Activated naive CD4-positive, alpha-beta T cell treated with anti-CD3 and anti-CD28 coated beads for 36 hours (primary cell): Measurements from ENCODE around the gene CAMTA1. TPM values are rescaled to one million over a fixed set of nuclear protein-coding genes. Genes with fewer than 3 reads are reported as not detected.

Experiments used
- CTCF ChIA-PET: fragments of 350-600 bp; sonication (Branson Sonifier 250); formaldehyde crosslinking; loops from one replicate; lab custom pipeline; 2021; ENCODE audit warnings: antibody characterized with exemption; lab: Charles Lee
- DNase-seq: peaks from one replicate; pipeline ENCODE4 v3.0.0-alpha.2; 2020
- H3K27ac Mint-ChIP-seq: one replicate; pipeline ENCODE4 v1.8.0; 2021; ENCODE audit warnings: mild to moderate bottlenecking, mixed read lengths
- H3K27me3 Mint-ChIP-seq: one replicate; pipeline ENCODE4 v1.8.0; 2021; ENCODE audit warnings: low read depth, mixed read lengths
- H3K36me3 Mint-ChIP-seq: one replicate; pipeline ENCODE4 v1.8.0; 2021; ENCODE audit warnings: low read depth, mixed read lengths
- H3K4me1 Mint-ChIP-seq: one replicate; pipeline ENCODE4 v1.8.0; 2021; ENCODE audit warnings: low read depth, mixed read lengths
- H3K4me3 Mint-ChIP-seq: one replicate; pipeline ENCODE4 v1.8.0; 2021; ENCODE audit warnings: mild to moderate bottlenecking, moderate library complexity, mixed read lengths
- H3K9me3 Mint-ChIP-seq: one replicate; pipeline ENCODE4 v1.8.0; 2021; ENCODE audit warnings: mixed read lengths
- intact Hi-C: fragments of 100-400 bp; cut with micrococcal nuclease; formaldehyde crosslinking; loops from one replicate; pipeline ENCODE4 v1.15.1; 2023
- total RNA-seq, 2 experiments: library from RNA; stranded (reverse); gene quantifications; one replicate each; pipeline ENCODE4 v1.2.3, GENCODE V29; 2021

The CAMTA1 gene
- total RNA-seq, 2 experiments from 2014 or later: 61.5 to 70.9 TPM

DNA sequence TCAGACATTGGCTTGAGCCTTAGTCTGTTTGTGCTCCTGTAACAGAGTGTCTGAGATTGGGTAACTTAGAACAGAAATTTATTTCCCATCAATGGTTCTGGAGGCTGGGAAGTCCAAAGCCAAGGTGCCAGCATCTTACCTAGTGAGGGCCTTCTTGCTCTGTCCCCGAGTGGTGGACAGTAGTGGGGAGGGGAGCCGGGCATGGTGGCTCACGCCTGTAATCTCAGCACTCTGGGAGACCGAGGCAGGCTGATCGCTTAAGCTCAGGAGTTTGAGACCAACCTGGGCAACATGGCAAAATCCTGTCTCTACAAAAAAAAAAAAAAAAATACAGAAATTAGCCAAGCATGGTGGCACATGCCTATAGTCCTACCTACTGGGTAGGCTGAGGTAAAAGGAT lies 649.3 kb downstream of the CAMTA1 start:
- no peak for DNase-seq
- no peaks in the 10 kb centered on the region for H3K27me3 Mint-ChIP-seq
- H3K27ac Mint-ChIP-seq: no peak overlapping the region
- H3K36me3 Mint-ChIP-seq: no peaks in the 10 kb centered on the region
- intact Hi-C loops: no loop called here
- CTCF ChIA-PET: interaction anchor here (0.6 kb wide), 1 partner anchor 264 kb away, joined by 3 read pairs; no protein-coding TSS in a partner anchor
- peaks cover 4% of the 10 kb centered on the region for H3K9me3 Mint-ChIP-seq
- H3K4me1 Mint-ChIP-seq: no peaks in the 10 kb centered on the region
- no peak overlapping the region for H3K4me3 Mint-ChIP-seq

DNA sequence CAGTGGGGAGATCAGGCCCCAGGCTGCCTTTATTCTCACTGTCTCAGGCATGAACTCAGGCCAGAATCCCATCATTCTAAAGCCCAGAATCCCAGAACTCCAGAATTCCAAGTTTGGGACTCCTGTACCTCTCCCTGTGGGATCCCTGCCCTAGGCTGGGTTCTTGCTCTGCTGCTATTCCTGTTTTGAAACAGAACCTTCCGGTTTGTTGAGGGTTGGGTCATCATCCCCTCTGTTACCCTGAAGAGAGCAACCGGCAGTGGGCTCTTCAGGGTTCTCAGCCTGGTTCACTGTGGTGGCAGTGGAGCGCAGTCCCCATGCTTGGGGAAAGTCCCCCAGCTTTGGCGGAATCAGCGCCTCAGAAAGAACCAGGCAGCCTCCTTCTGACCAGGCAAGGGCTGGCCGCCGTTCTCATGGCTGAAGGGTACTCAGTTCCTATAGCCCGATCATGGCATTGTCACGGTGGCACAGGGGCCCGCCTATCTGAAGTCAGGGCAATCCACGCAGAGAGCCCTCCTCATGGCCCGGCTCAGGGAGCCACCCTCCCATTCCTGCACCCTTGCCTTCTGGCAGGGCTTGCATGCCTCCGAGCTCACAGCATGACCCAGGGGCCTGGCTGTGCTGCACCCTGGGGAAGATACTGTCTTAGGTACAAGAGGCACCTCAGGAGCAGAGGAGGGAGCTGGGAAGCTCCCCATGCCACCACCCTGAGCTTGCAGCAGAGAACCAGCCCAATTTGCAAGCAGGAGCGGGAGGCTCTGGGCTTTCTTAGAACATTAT lies 650.2 kb downstream of the CAMTA1 start:
- no peak overlapping the region for H3K27ac Mint-ChIP-seq
- DNase-seq: no peak
- CTCF ChIA-PET: interaction anchor here (0.6 kb wide), 1 partner anchor 265 kb away, joined by 3 read pairs; no protein-coding TSS in a partner anchor
- no peaks in the 10 kb centered on the region for H3K4me1 Mint-ChIP-seq
- H3K36me3 Mint-ChIP-seq: no peaks in the 10 kb centered on the region
- no peaks in the 10 kb centered on the region for H3K27me3 Mint-ChIP-seq
- intact Hi-C loops: no loop called here
- H3K9me3 Mint-ChIP-seq: peaks cover 4% of the 10 kb centered on the region
- no peak overlapping the region for H3K4me3 Mint-ChIP-seq

DNA sequence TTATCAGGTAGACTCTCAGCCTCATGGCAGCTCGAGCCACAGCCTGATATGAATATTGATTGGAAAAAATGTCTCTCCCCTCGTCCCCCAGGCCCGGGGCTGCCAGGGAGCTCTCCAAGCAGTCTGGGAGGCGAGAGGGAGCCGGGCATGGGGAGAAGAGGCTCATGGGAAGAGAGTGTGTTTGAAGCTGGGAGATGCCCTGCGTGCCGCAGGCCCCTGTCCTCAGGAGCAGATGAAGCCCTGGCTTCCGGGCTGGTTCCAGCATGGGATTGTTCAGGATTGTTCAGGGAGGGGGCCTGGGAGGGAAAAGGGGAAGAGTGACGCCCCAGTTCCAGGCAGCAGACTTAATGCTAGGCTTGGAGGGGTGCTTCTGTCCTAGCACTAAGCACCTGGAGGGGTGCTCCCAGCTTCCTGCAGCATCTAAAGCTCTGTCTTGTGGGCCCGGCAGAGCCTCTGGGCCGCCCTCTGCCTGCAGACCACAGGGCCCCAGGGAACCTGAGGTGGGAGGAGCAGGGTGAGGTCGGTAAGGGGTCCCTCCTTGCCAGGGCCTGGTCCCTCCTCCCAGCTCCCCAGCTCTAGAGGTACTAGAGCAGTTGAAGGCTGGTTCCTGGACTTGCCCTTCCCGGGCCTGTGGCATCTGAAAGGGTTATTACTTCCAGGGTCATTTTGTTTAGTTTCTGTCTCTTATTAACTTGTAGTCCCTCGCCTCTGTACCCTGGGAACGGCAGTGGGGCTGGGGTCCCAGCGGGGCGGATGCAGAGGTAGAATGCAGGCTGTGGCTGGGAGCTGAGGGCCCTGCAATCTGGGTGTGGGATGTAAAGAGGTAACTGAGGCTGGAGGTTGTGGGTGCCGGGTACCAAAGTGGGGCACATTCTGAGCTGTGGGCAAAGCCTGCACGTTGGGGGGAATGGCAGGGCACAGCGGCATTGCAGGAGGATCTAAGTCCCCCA lies 651.1 kb downstream of the CAMTA1 start:
- Mint-ChIP-seq H3K9me3 (peaks cover 4% of the 10 kb centered on the region), H3K4me3 (no peak overlapping the region), H3K4me1 (no peaks in the 10 kb centered on the region), H3K27me3 (no peaks in the 10 kb centered on the region), H3K27ac (no peak overlapping the region), H3K36me3 (no peaks in the 10 kb centered on the region)
- DNase-seq: no peak
- CTCF ChIA-PET: no interaction called here
- intact Hi-C loops: no loop called here

DNA sequence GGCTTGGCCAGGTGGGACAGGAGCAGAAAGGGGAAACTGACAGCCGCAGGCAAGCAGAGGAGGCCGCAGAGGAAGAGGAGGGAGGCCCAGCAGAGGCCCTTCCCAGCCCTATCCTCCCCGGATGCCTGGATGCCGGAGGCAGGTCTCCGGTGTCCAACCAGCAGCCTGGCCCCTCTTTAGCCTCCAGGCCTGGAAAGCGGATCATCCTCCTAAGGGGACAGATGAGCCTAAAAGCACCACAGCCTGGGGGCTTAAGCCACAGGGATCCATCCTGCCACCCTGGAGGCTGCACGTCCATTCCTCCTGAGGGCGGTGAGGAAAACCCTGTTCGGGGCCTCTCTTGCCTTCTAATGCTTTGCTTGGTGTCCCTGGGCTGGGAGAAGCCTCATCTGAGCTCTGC lies 651.8 kb downstream of the CAMTA1 start:
- no peak overlapping the region for H3K4me3 Mint-ChIP-seq
- H3K36me3 Mint-ChIP-seq: no peaks in the 10 kb centered on the region
- no peak for DNase-seq
- no peaks in the 10 kb centered on the region for H3K27me3 Mint-ChIP-seq
- H3K4me1 Mint-ChIP-seq: no peaks in the 10 kb centered on the region
- H3K9me3 Mint-ChIP-seq: peaks cover 4% of the 10 kb centered on the region
- CTCF ChIA-PET: no interaction called here
- no peak overlapping the region for H3K27ac Mint-ChIP-seq
- intact Hi-C loops: no loop called here

DNA sequence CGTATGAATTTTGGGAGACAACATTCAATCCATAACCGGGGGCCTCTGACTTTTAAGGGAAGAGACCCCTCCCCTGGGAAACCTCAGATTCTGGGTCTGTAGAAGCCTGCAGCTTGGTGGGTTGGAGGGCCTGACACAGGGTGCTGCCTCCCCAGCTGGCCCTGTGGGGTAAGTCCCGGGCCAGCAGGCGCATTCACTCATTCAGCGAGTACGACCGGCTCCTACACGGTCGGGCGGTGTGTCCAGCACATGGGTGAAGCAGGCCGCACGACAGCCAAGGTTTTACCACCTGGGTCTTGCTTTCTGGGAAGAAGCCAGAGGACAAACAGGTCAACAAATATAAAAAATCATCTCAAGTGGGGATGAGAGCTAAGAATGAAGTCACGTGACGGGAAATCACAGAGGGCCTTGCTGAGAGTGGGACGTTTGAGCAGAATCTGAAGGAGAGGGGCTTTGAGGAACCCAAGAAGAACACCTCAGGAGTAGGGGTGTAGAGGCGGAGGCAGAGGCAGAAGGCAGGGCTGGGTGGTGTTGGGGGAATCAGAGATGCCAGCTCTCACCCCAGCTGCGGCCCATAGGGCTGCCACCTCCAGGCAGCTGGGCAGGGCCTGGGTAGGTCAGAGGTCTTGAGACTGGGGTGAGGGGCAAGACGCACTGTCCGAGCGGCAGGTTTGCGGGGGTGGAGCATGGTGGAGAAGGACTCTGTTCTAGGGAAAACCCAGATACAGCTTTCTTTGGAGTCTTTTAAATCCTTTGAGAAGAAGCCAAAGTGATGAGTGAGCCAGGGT lies 652.5 kb downstream of the CAMTA1 start:
- no peaks in the 10 kb centered on the region for H3K4me1 Mint-ChIP-seq
- CTCF ChIA-PET: no interaction called here
- no peaks in the 10 kb centered on the region for H3K36me3 Mint-ChIP-seq
- intact Hi-C loops: no loop called here
- no peaks in the 10 kb centered on the region for H3K27me3 Mint-ChIP-seq
- no peak for DNase-seq
- no peak overlapping the region for H3K4me3 Mint-ChIP-seq
- peak overlapping the region; percentile 24 for H3K27ac Mint-ChIP-seq
- peaks cover 4% of the 10 kb centered on the region for H3K9me3 Mint-ChIP-seq

DNA sequence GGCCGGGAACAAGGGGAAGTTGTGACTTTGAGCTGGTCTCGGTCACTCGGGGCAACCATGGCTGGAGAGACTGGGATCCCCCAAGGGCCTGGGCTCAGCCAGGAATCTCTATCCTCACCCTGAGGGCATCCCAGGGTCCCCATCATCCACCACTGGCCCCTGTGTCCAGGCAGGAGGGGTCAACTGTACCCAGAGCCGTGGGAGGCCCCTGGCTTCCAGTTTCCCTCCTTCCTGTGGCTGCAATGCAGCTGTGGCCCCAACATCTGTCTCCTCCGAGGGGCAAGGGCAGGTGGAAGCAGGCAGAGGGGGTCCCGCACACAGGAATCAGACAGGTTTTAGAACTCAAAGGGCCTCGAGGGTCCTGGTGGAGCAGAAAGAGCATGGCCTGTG lies 653.1 kb downstream of the CAMTA1 start:
- intact Hi-C loops: no loop called here

DNA sequence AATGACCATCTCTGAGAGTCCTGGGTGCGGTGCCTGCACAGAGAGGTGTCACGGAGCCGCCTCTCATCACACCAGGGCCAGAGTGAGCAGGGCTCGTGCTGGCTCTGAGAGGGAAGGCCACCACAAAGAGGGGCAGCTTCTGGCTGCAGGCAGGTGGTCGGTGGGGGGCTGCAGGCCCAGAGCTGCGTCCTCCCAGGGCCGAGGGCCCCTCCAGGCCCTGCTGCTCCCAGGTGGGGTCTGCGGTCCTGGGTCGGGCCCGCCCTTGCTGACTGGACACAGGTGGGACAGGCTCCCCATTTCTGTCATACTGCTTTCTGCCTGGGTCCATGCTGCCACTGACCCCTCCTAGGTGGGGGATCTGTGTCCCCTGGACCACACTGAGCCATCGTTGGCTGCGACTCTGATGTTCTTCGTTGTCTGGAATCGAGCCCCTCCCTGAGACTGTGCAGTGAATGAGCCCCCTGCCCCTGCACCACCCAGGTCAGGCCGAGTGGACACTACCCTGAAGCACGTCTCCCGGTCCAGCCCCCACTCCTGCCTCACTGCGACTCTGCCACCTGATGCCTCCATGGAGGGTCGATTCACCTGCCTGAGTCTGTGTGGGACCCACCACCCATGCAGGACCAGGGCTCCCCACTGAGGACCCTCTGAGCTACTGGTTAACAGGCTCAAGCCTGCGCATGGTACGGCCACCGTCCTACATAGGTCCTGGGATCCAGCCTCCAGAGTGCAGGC lies 653.8 kb downstream of the CAMTA1 start:
- peaks cover 3% of the 10 kb centered on the region for H3K9me3 Mint-ChIP-seq
- no peaks in the 10 kb centered on the region for H3K4me1 Mint-ChIP-seq
- no peaks in the 10 kb centered on the region for H3K36me3 Mint-ChIP-seq
- no peaks in the 10 kb centered on the region for H3K27me3 Mint-ChIP-seq
- H3K4me3 Mint-ChIP-seq: no peak overlapping the region
- H3K27ac Mint-ChIP-seq: no peak overlapping the region
- DNase-seq: no peak
- CTCF ChIA-PET: no interaction called here
- intact Hi-C loops: no loop called here

More for the DNA sequence above, 653.1 kb downstream of the CAMTA1 start:
- Mint-ChIP-seq H3K36me3 (no peaks in the 10 kb centered on the region), H3K27me3 (no peaks in the 10 kb centered on the region), H3K9me3 (peaks cover 4% of the 10 kb centered on the region), H3K4me1 (no peaks in the 10 kb centered on the region), H3K4me3 (no peak overlapping the region), H3K27ac (no peak overlapping the region)
- DNase-seq: no peak
- CTCF ChIA-PET: no interaction called here

DNA sequence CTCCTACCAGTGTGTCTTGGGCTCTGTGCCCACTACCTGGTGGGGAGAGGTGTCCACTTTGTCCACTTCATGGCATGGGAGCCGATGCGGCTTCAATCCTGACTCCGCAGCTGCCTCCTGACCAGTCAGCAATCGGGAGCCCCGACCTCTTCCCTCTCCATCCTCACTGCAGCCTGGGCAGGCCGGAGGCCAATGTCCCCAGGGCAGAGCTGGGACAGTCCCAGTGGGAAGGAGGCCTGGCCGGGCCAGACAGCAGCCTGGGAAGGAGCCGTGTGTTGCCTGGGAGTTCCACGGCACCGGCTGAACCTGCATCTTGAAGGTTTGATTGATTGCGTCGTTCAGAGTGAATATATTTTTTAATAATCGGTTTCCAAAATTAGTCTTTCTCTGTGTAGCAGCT lies 654.9 kb downstream of the CAMTA1 start:
- H3K4me1 Mint-ChIP-seq: no peaks in the 10 kb centered on the region
- H3K27ac Mint-ChIP-seq: no peak overlapping the region
- no peaks in the 10 kb centered on the region for H3K36me3 Mint-ChIP-seq
- CTCF ChIA-PET: no interaction called here
- no peak overlapping the region for H3K4me3 Mint-ChIP-seq
- intact Hi-C loops: no loop called here
- no peaks in the 10 kb centered on the region for H3K27me3 Mint-ChIP-seq
- no peak for DNase-seq
- no peaks in the 10 kb centered on the region for H3K9me3 Mint-ChIP-seq

DNA sequence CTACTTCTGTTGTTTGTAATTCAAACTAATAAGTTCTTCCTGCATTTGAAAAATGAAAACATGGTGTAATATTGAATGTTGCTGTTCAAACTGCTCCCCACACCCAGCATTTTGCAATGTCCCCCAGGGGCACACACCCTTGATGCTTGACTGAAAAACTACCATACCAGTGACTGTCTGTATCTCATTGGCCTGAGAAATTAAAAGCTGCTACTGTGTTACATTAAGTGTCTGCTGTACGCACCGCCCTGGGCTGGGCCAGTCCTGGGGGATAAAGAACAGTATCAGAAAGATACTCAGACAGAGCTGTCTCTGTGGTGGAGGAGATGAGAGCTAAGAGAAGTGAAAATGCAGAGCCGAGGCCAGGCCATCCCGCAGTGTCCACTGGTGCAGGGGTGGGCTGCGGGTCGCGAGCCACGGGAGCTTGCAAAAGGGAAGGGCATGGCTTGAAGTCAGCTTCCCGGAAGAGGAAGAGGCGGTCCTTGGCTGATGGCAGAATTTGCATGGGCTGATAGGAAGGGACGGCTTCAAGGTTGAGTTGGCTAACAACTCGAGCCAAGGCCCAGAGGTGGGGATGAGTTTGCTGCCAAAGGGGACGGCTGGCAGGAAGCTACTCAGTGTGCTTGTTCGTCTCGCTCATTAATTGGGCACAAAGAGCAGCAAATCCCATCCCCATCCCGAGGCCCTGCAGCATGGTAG lies 656.0 kb downstream of the CAMTA1 start:
- Mint-ChIP-seq H3K9me3 (no peaks in the 10 kb centered on the region), H3K27me3 (no peaks in the 10 kb centered on the region), H3K4me1 (no peaks in the 10 kb centered on the region), H3K36me3 (no peaks in the 10 kb centered on the region), H3K27ac (no peak overlapping the region), H3K4me3 (no peak overlapping the region)
- intact Hi-C loops: no loop called here
- DNase-seq: no peak
- CTCF ChIA-PET: no interaction called here

DNA sequence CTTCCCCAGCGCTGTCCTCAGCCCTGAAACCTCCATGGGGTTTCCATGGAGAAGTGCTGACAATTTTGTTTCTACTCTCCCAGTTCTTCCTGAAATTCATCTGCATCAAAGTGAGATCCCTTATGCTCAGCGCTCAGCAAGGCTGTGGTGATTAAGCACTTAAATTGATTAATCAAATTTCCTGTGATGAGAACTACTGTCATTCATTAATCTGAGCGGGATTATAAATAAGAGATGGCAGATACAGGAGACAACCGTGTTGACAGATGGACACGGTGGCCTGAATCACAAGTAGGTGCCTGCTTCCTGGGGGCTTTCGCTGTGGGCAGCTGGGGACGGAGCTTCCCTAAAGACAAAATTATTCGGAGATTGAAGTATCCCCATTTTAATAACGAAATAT lies 656.8 kb downstream of the CAMTA1 start:
- no peaks in the 10 kb centered on the region for H3K9me3 Mint-ChIP-seq
- H3K4me1 Mint-ChIP-seq: no peaks in the 10 kb centered on the region
- no peak for DNase-seq
- no peaks in the 10 kb centered on the region for H3K36me3 Mint-ChIP-seq
- intact Hi-C loops: no loop called here
- CTCF ChIA-PET: no interaction called here
- H3K4me3 Mint-ChIP-seq: no peak overlapping the region
- no peak overlapping the region for H3K27ac Mint-ChIP-seq
- no peaks in the 10 kb centered on the region for H3K27me3 Mint-ChIP-seq

DNA sequence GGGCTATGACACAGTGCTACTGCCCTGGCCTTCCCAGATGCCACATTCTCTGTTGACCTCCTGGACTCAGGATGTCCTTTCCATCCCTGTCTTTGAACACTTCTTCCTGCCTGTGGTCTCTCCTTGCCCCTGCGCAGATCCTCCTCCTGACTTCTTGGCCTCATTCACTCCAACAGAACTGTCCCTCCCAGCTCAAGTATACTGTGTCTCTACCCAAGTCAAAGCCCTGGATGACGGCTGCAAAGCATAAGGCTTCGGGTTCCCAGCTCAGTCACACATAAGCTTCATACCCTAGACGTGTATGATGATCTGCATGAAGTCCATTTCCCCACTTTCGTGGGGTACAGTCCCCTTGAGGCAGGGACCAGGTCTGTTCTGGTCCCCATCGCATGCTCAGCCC lies 657.7 kb downstream of the CAMTA1 start:
- no peaks in the 10 kb centered on the region for H3K9me3 Mint-ChIP-seq
- no peaks in the 10 kb centered on the region for H3K4me1 Mint-ChIP-seq
- no peaks in the 10 kb centered on the region for H3K36me3 Mint-ChIP-seq
- no peaks in the 10 kb centered on the region for H3K27me3 Mint-ChIP-seq
- no peak for DNase-seq
- no peak overlapping the region for H3K27ac Mint-ChIP-seq
- CTCF ChIA-PET: no interaction called here
- intact Hi-C loops: no loop called here
- H3K4me3 Mint-ChIP-seq: no peak overlapping the region
